DND-41 (cell line): Measurements from ENCODE around the gene ABCE1.

Source experiments
- CTCF ChIP-seq: IDR thresholded peaks from 2 replicates; pipeline ENCODE4 v1.5.1; 2012; ENCODE audit warnings: borderline replicate concordance, low read length, moderate library complexity, mild to moderate bottlenecking; ENCODE audit not compliant: poor library complexity, severe bottlenecking; ENCODE audit errors: extremely low read depth
- EZH2 ChIP-seq: IDR thresholded peaks from 3 replicates; pipeline ENCODE4 v1.6.1; 2012; ENCODE audit warnings: borderline replicate concordance, low read depth, mild to moderate bottlenecking, moderate library complexity, low read length, inconsistent platforms; ENCODE audit not compliant: severe bottlenecking

- no peak for TF ChIP-seq CTCF
- TF ChIP-seq EZH2: no peak
Observed at GRCh38 chr4:145083891-145084605, 14.1 kb upstream of the ABCE1 start.
